Measurements from ENCODE around the gene KCTD16.

DNA sequence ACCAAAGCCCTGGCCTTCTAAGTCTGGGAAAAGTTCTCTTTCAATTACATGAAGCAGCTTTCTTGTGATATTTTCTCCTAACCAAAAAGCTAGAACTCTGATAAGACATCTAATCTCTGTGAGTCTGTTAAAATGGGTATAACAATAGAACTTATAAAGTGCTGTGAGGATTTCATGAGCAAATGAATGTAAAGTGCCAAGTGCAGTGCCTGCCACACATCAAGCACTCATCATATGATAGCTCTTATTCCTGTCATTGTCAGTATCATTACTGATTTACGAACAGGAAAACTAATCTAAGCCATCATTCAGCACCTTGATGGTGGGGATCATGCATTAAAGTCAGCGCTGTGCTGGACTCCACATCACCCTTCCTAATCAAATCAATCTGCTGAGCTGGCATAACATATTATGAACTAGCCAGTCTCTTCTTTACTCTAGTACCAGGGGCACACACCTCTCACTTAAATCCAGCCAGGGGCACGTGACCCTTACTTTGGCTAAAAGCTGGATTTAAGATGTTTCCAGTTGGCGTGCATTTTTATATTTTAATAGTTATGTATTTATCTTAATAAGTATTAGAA, 37.5 kb upstream of the KCTD16 start:
- TF ChIP-seq, protein P1, sequence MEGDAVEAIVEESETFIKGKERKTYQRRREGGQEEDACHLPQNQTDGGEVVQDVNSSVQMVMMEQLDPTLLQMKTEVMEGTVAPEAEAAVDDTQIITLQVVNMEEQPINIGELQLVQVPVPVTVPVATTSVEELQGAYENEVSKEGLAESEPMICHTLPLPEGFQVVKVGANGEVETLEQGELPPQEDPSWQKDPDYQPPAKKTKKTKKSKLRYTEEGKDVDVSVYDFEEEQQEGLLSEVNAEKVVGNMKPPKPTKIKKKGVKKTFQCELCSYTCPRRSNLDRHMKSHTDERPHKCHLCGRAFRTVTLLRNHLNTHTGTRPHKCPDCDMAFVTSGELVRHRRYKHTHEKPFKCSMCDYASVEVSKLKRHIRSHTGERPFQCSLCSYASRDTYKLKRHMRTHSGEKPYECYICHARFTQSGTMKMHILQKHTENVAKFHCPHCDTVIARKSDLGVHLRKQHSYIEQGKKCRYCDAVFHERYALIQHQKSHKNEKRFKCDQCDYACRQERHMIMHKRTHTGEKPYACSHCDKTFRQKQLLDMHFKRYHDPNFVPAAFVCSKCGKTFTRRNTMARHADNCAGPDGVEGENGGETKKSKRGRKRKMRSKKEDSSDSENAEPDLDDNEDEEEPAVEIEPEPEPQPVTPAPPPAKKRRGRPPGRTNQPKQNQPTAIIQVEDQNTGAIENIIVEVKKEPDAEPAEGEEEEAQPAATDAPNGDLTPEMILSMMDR (conservative IDR thresholded peaks at IDR 0.05; ENCODE audit: low read depth in 2 of 2) = no peak
- TF ChIP-seq, protein P2, sequence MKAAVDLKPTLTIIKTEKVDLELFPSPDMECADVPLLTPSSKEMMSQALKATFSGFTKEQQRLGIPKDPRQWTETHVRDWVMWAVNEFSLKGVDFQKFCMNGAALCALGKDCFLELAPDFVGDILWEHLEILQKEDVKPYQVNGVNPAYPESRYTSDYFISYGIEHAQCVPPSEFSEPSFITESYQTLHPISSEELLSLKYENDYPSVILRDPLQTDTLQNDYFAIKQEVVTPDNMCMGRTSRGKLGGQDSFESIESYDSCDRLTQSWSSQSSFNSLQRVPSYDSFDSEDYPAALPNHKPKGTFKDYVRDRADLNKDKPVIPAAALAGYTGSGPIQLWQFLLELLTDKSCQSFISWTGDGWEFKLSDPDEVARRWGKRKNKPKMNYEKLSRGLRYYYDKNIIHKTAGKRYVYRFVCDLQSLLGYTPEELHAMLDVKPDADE (IDR thresholded peaks at IDR 0.05) = no peak
- TF ChIP-seq REST (IDR thresholded peaks at IDR 0.05; ENCODE audit: unreplicated experiment) = no peak
- TF ChIP-seq EZH2 (IDR thresholded peaks at IDR 0.05; ENCODE audit: low read depth, unreplicated experiment) = no peak
- TF ChIP-seq POLR2AphosphoS5 (IDR thresholded peaks at IDR 0.05; ENCODE audit: low read depth) = no peak
- no peak for TF ChIP-seq JUNB (IDR thresholded peaks at IDR 0.05; ENCODE audit: unreplicated experiment)
- TF ChIP-seq NANOG (IDR thresholded peaks at IDR 0.05; ENCODE audit: borderline replicate concordance) = no peak
- no peak for TF ChIP-seq CREB1 (CRISPR knock-in tag; IDR thresholded peaks at IDR 0.05; ENCODE audit: low read depth)
